Cardiac muscle cell (in vitro differentiated cells and primary cell): ENCODE results near the gene CHCHD1. TPM values are rescaled to one million over a fixed set of nuclear protein-coding genes. Genes with fewer than 3 reads are reported as not detected.
A peak's percentile ranks its signal among the peaks of the same experiment; 100 is the strongest.

Experiments
- DNase-seq, 2 donors: peaks; one replicate each; pipeline versions ENCODE4 v3.0.0 to v3.0.0-alpha.2; 2010 to 2017; ENCODE audit warnings: low read depth in 1 of 2, low spot score in 1 of 2
- H3K27ac ChIP-seq: fragments of 200-600 bp; sonication (generic); 2 replicates; pipeline ENCODE4 v1.5.1; 2016
- H3K27me3 ChIP-seq: fragments of 200-600 bp; sonication (generic); 2 replicates; pipeline ENCODE4 v1.6.0; 2016; ENCODE audit warnings: control low read depth
- H3K36me3 ChIP-seq: fragments of 200-600 bp; sonication (generic); 2 replicates; pipeline ENCODE4 v1.5.1; 2016; ENCODE audit warnings: control low read depth
- H3K4me1 ChIP-seq: fragments of 200-600 bp; sonication (generic); 2 replicates; pipeline ENCODE4 v1.8.1; 2017; ENCODE audit warnings: low read depth, mild to moderate bottlenecking, mixed run types
- H3K4me3 ChIP-seq: fragments of 200-600 bp; sonication (generic); 2 replicates; pipeline ENCODE4 v1.5.1; 2016; ENCODE audit warnings: mild to moderate bottlenecking
- H3K9me3 ChIP-seq: fragments of 200-600 bp; sonication (generic); 2 replicates; pipeline ENCODE4 v1.5.1; 2017; ENCODE audit warnings: low read depth, mild to moderate bottlenecking, control low read depth
- CTCF ChIP-seq: IDR thresholded peaks from 2 replicates; pipeline ENCODE4 v1.5.1; 2012; ENCODE audit warnings: low read depth, mild to moderate bottlenecking, low read length
- polyA plus RNA-seq: library from polyadenylated mRNA; unstranded; fragments of >200 nt; fragmentation: Nextera tagmentation; extraction: Ambion mirVana; gene quantifications from 2 replicates; pipeline ENCODE4 v1.2.1, GENCODE V29; 2016
- total RNA-seq: library from RNA; depleted of rRNA; stranded (reverse); fragments of >200 nt; gene quantifications from 2 replicates; pipeline ENCODE4 v1.2.3, GENCODE V29; 2016

CHCHD1 gene
- total and polyA plus RNA-seq, 2 experiments from 2014 or later = 42.5 to 83.2 TPM

- Histone ChIP-seq H3K9me3 (no peaks in the 10 kb centered on the region), H3K36me3 (no peaks in the 10 kb centered on the region), H3K4me1 (no peaks in the 10 kb centered on the region), H3K27me3 (no peaks in the 10 kb centered on the region), H3K27ac (no peak overlapping the region), H3K4me3 (no peak overlapping the region)
- no peak for DNase-seq
- no peak for TF ChIP-seq CTCF
Measured at GRCh38 chr10:73813333-73813732, 31.5 kb downstream of the CHCHD1 start.

GRCh38 chr10:73814276-73814895 lies 32.5 kb downstream of the CHCHD1 start:
- no peaks in the 10 kb centered on the region for H3K9me3 ChIP-seq
- H3K27ac ChIP-seq = no peak overlapping the region
- no peak for DNase-seq
- no peak for TF ChIP-seq CTCF
- H3K27me3 ChIP-seq = no peaks in the 10 kb centered on the region
- no peaks in the 10 kb centered on the region for H3K4me1 ChIP-seq
- no peaks in the 10 kb centered on the region for H3K36me3 ChIP-seq
- H3K4me3 ChIP-seq = no peak overlapping the region

GRCh38 chr10:73814896-73815718 lies 33.3 kb downstream of the CHCHD1 start:
- H3K27me3 ChIP-seq = no peaks in the 10 kb centered on the region
- H3K27ac ChIP-seq = no peak overlapping the region
- H3K36me3 ChIP-seq = no peaks in the 10 kb centered on the region
- H3K9me3 ChIP-seq = no peaks in the 10 kb centered on the region
- no peak for TF ChIP-seq CTCF
- DNase-seq = no peak
- no peaks in the 10 kb centered on the region for H3K4me1 ChIP-seq
- H3K4me3 ChIP-seq = no peak overlapping the region

GRCh38 chr10:73815719-73816030 lies 33.8 kb downstream of the CHCHD1 start:
- Histone ChIP-seq H3K27ac (no peak overlapping the region), H3K36me3 (no peaks in the 10 kb centered on the region), H3K27me3 (no peaks in the 10 kb centered on the region), H3K9me3 (no peaks in the 10 kb centered on the region), H3K4me1 (no peaks in the 10 kb centered on the region), H3K4me3 (no peak overlapping the region)
- no peak for TF ChIP-seq CTCF
- no peak for DNase-seq

- Histone ChIP-seq H3K27ac (no peak overlapping the region), H3K9me3 (no peaks in the 10 kb centered on the region), H3K27me3 (no peaks in the 10 kb centered on the region), H3K4me1 (no peaks in the 10 kb centered on the region), H3K36me3 (no peaks in the 10 kb centered on the region), H3K4me3 (no peak overlapping the region)
- peak in 1 of 2 donors; percentile 26 for DNase-seq
- TF ChIP-seq CTCF = no peak
Measured at GRCh38 chr10:73816917-73817729, 35.3 kb downstream of the CHCHD1 start.
